Stomach (tissue), 9 donors: ENCODE measurements around the gene TAC4. TPM values are rescaled to one million over a fixed set of nuclear protein-coding genes. Genes with fewer than 3 reads are reported as not detected.
"Not testable (repeated sequence)": the region's sequence is repeated elsewhere in the genome, so short reads cannot be mapped to it uniquely, and the experiment has no call there.

ENCODE experiments used
- DNase-seq, 2 donors: peaks; one replicate each; pipeline versions ENCODE4 v3.0.0 to v3.0.0-alpha.2; 2013 to 2019
- H3K27ac ChIP-seq, 5 donors: fragments of 200-600 bp in 4 of 5; sonication (generic) in 4 of 5; one replicate each; pipeline ENCODE4 v1.5.1; 2013 to 2019; ENCODE audit warnings: mild to moderate bottlenecking in 1 of 5, moderate library complexity in 1 of 5
- H3K27me3 ChIP-seq, 3 donors: fragments of 200-600 bp; sonication (generic); one replicate each; pipeline ENCODE4 v1.5.1; 2017 to 2019; ENCODE audit warnings: mixed run types in 1 of 3
- H3K36me3 ChIP-seq, 4 donors: fragments of 200-600 bp; sonication (generic); 1 replicate in 3 of 4; 2 replicates in 1 of 4; pipeline ENCODE4 v1.5.1; 2016 to 2019
- H3K4me1 ChIP-seq, 4 donors: fragments of 200-600 bp; sonication (generic); one replicate each; pipeline ENCODE4 v1.5.1; 2016 to 2019
- H3K4me3 ChIP-seq, 4 donors: fragments of 200-600 bp; sonication (generic) in 3 of 4; one replicate each; pipeline ENCODE4 v1.5.1; 2016 to 2019; ENCODE audit warnings: mild to moderate bottlenecking in 1 of 4
- H3K9me3 ChIP-seq, 4 donors: fragments of 200-600 bp; sonication (generic); one replicate each; pipeline ENCODE4 v1.5.1; 2016 to 2019
- CTCF ChIP-seq, 7 experiments: fragments of 450-650 bp in 4 of 7; fragments of 200-600 bp in 3 of 7; sonication (generic) in 3 of 7; IDR thresholded peaks; one replicate each; pipeline ENCODE4 v1.5.1; 2016 to 2019; ENCODE audit warnings: antibody characterized with exemption in 7 of 7, control low read depth in 2 of 7, mild to moderate bottlenecking in 1 of 7
- EP300 ChIP-seq: sonication (generic); formaldehyde crosslinking; IDR thresholded peaks from one replicate; pipeline ENCODE4 v1.6.1; 2017; ENCODE audit warnings: antibody characterized with exemption
- POLR2A ChIP-seq, 4 donors: fragments of 450-650 bp; IDR thresholded peaks; one replicate each; pipeline ENCODE4 v1.6.1; 2016; ENCODE audit warnings: antibody characterized with exemption in 4 of 4, control low read depth in 2 of 4, mild to moderate bottlenecking in 1 of 4, moderate library complexity in 1 of 4
- POLR2AphosphoS5 ChIP-seq, 3 donors: sonication (generic); formaldehyde crosslinking; IDR thresholded peaks; one replicate each; pipeline ENCODE4 v1.6.1; 2016; ENCODE audit warnings: antibody characterized with exemption in 3 of 3
- WGBS, 5 donors: extraction: QIAGEN DNeasy Blood & Tissue Kit in 3 of 5; methylation state at CpG; one replicate each; pipeline versions ENCODE4 v1.1.5 to v1.1.7; 2013 to 2018; 5-methylcytosine and 5-hydroxymethylcytosine counted together
- intact Hi-C: fragments of 100-400 bp; cut with DNase I; formaldehyde crosslinking; loops from one replicate; pipeline ENCODE4 v1.15.1; 2023; ENCODE audit warnings: low total_unique reads
- polyA plus RNA-seq, 3 donors: library from polyadenylated mRNA; stranded (reverse); fragments of 200-250 nt; gene quantifications; one replicate each; pipeline ENCODE4 v1.2.3, GENCODE V29; 2013
- total RNA-seq, 5 donors: library from RNA; depleted of rRNA; stranded (reverse); fragments of >200 nt; gene quantifications; one replicate each; pipeline versions ENCODE4 v1.1.0 to v1.2.3, GENCODE V29; 2014 to 2016
- donor health status: healthy with polysubstance abuse.
- donor health status: Bipolar disorder and iron deficiency.
- donor health status: healthy.

TAC4 gene
- total and polyA plus RNA-seq, 8 donors, result not detected

GRCh38 chr17:49832840-49833599 lies 14.8 kb downstream of the TAC4 start:
- peak overlapping the region in 1 of 5 donors; percentile 30 for H3K27ac ChIP-seq
- no peak for DNase-seq
- no peak for TF ChIP-seq EP300
- TF ChIP-seq POLR2AphosphoS5 (IDR thresholded peaks at IDR 0.05), result peak in 2 of 3 donors; percentile 2 to 11
- H3K36me3 ChIP-seq, result peaks cover 13 to 78% (median 68%) of the 10 kb centered on the region in 4 donors
- no peaks in the 10 kb centered on the region for H3K9me3 ChIP-seq
- no peaks in the 10 kb centered on the region for H3K27me3 ChIP-seq
- intact Hi-C loops, result no loop called here
- WGBS, 5 donors, result 63 to 80% (median 74%) methylated on average over 7 of the region's 7 CpGs
- peaks cover 14 to 45% (median 27%) of the 10 kb centered on the region in 4 donors for H3K4me1 ChIP-seq
- no peak overlapping the region for H3K4me3 ChIP-seq

- Histone ChIP-seq H3K4me3 (no peak overlapping the region), H3K27ac (no peak overlapping the region), H3K4me1 (peaks cover 4 to 27% (median 10%) of the 10 kb centered on the region in 4 donors), H3K9me3 (no peaks in the 10 kb centered on the region), H3K27me3 (no peaks in the 10 kb centered on the region), H3K36me3 (peaks cover 35 to 96% (median 90%) of the 10 kb centered on the region in 4 donors)
- 38 to 55% (median 48%) methylated on average over 1 of the region's 1 CpG for WGBS, 5 donors
- DNase-seq, result no peak
- intact Hi-C loops, result no loop called here
- no peak for TF ChIP-seq CTCF (IDR thresholded peaks at IDR 0.05)
- TF ChIP-seq EP300, result no peak
- no peak for TF ChIP-seq POLR2A (IDR thresholded peaks at IDR 0.05)
- no peak for TF ChIP-seq POLR2AphosphoS5 (IDR thresholded peaks at IDR 0.05)
Observed at GRCh38 chr17:49830605-49831004, 17.3 kb downstream of the TAC4 start.

GRCh38 chr17:49829026-49829425 lies 18.8 kb downstream of the TAC4 start:
- Histone ChIP-seq H3K27ac (no peak overlapping the region), H3K9me3 (no peaks in the 10 kb centered on the region), H3K27me3 (no peaks in the 10 kb centered on the region), H3K4me3 (no peak overlapping the region), H3K4me1 (peaks cover 0 to 22% (median 4%) of the 10 kb centered on the region in 4 donors), H3K36me3 (peaks cover 42 to 98% (median 92%) of the 10 kb centered on the region in 4 donors)
- intact Hi-C loops, result no loop called here
- TF ChIP-seq POLR2A (IDR thresholded peaks at IDR 0.05) (no peak), CTCF (IDR thresholded peaks at IDR 0.05) (no peak), POLR2AphosphoS5 (IDR thresholded peaks at IDR 0.05) (no peak), EP300 (no peak)
- 86 to 93% (median 92%) methylated on average over 2 of the region's 2 CpGs for WGBS, 5 donors
- DNase-seq, result no peak

GRCh38 chr17:49828325-49828724 lies 19.5 kb downstream of the TAC4 start:
- DNase-seq, intact Hi-C loops, H3K27me3 ChIP-seq, H3K9me3 ChIP-seq, H3K4me3 ChIP-seq: not testable (repeated sequence)
- Histone ChIP-seq H3K27ac (peak overlapping the region in 1 of 5 donors; percentile 14), H3K36me3 (peaks cover 45 to 98% (median 92%) of the 10 kb centered on the region in 4 donors), H3K4me1 (peaks cover 0 to 18% (median 4%) of the 10 kb centered on the region in 4 donors)
- WGBS, 5 donors, result 40 to 54% (median 46%) methylated on average over 2 of the region's 2 CpGs

GRCh38 chr17:49825645-49826044 lies 22.2 kb downstream of the TAC4 start:
- DNase-seq, result no peak
- peaks cover 16 to 35% (median 27%) of the 10 kb centered on the region in 4 donors for H3K4me1 ChIP-seq
- no peaks in the 10 kb centered on the region for H3K9me3 ChIP-seq
- H3K4me3 ChIP-seq, result no peak overlapping the region
- TF ChIP-seq EP300 (no peak), POLR2A (IDR thresholded peaks at IDR 0.05) (no peak), CTCF (IDR thresholded peaks at IDR 0.05) (no peak)
- WGBS, 5 donors, result 41 to 70% (median 69%) methylated on average over 2 of the region's 2 CpGs
- H3K27ac ChIP-seq, result no peak overlapping the region
- H3K36me3 ChIP-seq, result peaks cover 63 to 98% (median 95%) of the 10 kb centered on the region in 4 donors
- no peaks in the 10 kb centered on the region for H3K27me3 ChIP-seq
- intact Hi-C loops, result no loop called here
